Ishikawa (cell line): Measurements from ENCODE around the gene HOXA2.

Experiments
- CREB1 ChIP-seq: IDR thresholded peaks from 2 replicates; pipeline ENCODE4 v1.6.1; 2012; ENCODE audit warnings: low read depth
- REST ChIP-seq: IDR thresholded peaks from 2 replicates; pipeline ENCODE4 v1.6.1; 2012; ENCODE audit warnings: low read depth, mild to moderate bottlenecking
- TAF1 ChIP-seq: IDR thresholded peaks from 2 replicates; pipeline ENCODE4 v1.6.1; 2012; ENCODE audit warnings: low read depth, mild to moderate bottlenecking
- TCF12 ChIP-seq: IDR thresholded peaks from 2 replicates; pipeline ENCODE4 v1.6.1; 2012; ENCODE audit warnings: low read depth
- YY1 ChIP-seq: IDR thresholded peaks from 2 replicates; pipeline ENCODE4 v1.6.1; 2012; ENCODE audit warnings: low read depth

GRCh38 chr7:27073076-27073475, 29.4 kb downstream of the HOXA2 start:
- no peak for TF ChIP-seq TCF12
- no peak for TF ChIP-seq CREB1
- TF ChIP-seq TAF1 = no peak
- TF ChIP-seq REST = no peak
- TF ChIP-seq YY1 = no peak
